Occipital lobe (tissue), 2 donors: ENCODE data around the gene PLG. TPM values are rescaled to one million over a fixed set of nuclear protein-coding genes. Genes with fewer than 3 reads are reported as not detected.
"Not testable (repeated sequence)": the region's sequence is repeated elsewhere in the genome, so short reads cannot be mapped to it uniquely, and the experiment has no call there.

ENCODE experiments used
- DNase-seq: peaks from one replicate; lab custom pipeline; 2025; lab: John Stamatoyannopoulos, UW
- total RNA-seq: library from RNA; depleted of rRNA; stranded (reverse); fragments of >200 nt; gene quantifications from one replicate; pipeline ENCODE4 v1.2.3, GENCODE V29; 2014

The PLG gene
- total RNA-seq, 1 donor from 2014 or later: 0.62 TPM

DNA sequence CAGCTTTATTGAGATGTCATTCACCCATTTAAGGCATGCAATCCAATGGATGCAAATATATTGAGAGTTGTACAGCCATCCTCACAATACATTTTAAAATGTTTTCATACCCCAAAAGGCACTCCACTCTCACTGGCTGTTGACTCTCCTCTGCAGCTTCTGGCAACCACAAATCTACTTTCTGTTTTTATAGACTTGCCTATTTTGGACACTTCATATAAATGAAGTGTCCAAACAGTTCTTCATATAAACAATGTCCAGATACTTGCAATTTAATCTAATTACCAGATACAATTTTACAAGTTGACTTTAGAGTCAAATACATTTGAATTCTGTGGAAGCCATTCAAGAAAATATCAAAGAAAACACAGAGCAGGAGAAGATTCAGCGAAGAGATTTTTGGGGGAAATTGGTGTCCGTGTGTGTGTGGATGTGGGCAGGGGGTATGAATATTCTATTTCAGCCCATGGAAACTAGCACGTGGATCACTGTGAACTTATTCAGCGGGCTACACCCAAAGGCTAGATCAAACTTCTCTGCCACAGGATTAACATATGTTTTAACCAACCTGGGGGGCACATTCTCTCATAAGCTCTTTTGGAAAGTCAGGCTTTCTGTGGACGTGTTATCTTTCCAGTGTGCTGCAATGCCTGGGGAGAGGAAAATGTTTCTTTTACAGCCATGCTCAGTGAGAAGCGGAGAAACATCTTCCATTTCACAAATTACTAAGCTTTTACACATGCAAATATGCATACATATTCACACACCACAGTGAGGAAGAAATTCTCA is 73.9 kb downstream of the PLG start:
- no peak for DNase-seq

DNA sequence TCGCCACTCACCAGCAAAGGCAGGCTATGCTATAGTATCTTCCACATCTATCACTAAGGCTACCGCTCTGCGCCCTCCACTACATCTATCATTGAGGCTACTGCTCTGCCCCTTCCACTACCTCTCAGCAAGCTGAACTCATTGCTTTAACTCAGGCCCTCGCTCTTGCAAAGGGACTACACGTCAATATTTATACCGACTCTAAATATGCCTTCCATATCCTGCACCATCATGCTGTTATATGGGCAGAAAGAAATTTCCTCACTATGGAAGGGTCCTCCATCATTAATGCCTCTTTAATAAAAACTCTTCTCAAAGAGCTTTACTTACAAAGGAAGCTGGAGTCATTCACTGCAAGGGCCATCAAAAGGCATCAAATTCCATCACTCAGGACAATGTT is 77.1 kb downstream of the PLG start:
- DNase-seq: not testable (repeated sequence)

- DNase-seq: not testable (repeated sequence)
Measured at GRCh38 chr6:160780656-160781055, 78.6 kb downstream of the PLG start.

DNA sequence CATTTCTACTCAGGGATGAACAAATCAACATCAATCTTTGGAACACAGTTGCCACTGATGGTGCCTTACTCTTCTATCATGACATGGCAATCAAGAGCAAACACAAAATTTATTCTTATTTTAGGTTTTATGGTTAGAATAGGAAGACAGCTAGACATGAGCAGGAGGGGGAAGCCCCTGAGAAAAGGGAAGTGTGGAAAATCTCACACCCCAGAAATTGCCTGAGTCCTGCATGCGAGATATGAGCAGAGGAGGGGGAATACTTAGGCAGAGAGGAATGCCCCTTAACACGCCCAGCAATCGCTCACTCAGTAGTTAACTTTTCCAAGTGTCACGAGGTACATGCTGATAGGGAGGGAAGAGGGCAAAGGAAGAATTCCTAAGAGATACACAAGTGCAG is 79.3 kb downstream of the PLG start:
- no peak for DNase-seq

- DNase-seq: no peak
Measured at GRCh38 chr6:160782228-160782627, 80.2 kb downstream of the PLG start.

DNA sequence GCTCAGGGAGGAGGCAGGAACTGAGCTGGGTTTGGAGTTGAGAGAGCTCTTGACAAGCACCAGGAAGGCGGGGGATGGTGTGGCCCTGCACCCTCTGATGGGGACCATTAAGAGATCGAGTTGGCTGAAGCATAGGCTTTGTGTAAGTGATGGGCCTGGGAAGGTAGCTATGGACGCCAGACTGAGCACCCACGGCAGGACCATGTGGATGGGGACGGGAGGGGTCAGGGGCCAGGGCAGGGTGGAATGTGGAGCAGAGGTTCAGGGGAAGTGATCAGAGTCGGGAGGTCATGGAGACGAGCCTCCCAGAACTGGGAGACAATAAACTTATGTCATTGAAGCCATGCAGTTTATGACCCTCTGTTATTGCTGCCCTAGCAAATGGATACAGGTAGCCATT is 81.7 kb downstream of the PLG start:
- no peak for DNase-seq

GRCh38 chr6:160788126-160788525 is 86.1 kb downstream of the PLG start:
- DNase-seq: not testable (repeated sequence)

DNA sequence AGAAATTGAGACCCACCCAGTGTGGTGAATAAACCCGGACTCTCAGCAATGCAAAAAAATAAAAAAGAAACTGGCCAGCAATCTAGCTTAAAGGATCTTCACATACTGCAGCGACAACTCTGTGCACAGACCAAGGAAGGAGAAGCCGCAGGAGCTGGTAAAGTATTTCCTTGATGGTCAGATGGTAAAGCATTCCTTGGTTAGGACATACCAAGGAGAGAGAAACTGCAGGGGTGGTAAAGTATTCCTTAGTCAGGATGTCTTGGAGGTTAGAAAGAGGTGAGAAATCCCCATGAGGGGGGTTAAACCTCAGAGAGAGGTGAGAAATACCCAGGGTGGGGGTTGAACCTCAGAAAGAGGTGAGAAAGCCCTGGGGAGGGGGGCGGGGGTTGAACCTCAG is 86.8 kb downstream of the PLG start:
- DNase-seq: no peak

- no peak for DNase-seq
Measured at GRCh38 chr6:160789263-160790027, 87.4 kb downstream of the PLG start.

- no peak for DNase-seq
Measured at GRCh38 chr6:160790028-160790792, 88.2 kb downstream of the PLG start.

GRCh38 chr6:160791459-160791858 is 89.4 kb downstream of the PLG start:
- no peak for DNase-seq

GRCh38 chr6:160791981-160792418 is 90.0 kb downstream of the PLG start:
- no peak for DNase-seq

- DNase-seq: no peak
Measured at GRCh38 chr6:160792708-160793107, 90.7 kb downstream of the PLG start.

DNA sequence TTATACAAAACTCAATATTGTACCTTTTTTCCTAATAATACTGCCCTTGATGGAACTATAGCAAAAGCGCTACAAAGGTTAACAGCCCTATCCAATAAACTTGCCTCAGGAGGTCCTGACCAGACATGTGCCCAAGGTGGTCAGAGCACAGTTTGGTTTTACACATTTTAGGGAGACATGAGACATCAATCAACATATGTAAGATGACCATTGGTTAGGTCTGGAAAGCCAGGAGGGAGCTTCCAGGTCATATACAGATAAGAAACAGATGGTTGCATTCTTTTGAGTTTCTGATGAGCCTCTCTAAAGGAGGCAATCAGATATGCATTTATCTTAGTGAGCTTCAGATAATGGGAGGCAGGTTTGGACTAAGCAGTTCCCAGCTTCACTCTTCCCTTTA is 91.6 kb downstream of the PLG start:
- no peak for DNase-seq

DNA sequence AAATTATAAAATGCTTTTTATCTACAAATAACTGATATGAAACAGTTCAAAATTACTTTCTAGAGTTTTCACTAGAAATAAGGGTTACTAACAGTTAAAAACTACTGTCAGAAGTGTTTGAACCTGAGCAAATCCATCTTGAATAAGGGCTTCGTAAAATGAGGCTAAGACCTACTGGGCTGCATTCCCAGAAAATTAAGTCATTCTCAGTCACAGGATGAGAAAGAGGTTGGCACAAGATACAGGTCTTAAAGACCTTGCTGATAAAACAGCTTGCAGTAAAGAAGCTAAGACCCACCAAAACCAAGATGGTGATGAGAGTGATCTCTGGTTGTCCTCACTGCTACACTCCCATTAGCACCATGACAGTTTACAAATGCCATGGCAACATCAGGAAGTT is 93.7 kb downstream of the PLG start:
- no peak for DNase-seq

DNA sequence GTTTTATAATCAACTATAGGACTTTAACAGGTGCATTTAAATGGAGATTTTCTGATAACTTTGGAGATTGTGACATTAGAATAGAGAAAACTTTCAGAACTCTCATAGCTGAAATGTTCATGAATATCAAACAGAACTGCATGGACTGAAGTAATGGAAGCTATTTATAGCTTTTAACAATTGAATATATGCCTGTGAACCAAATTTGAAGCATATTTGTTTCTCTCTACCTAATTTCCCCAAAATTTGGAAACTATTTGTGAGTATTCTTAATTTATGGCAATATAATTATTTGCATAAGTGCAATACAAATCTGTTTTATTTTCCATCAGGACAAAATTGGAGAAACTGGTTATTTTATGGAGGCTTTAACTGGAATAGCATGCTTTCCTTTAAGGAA is 96.6 kb downstream of the PLG start:
- DNase-seq: no peak

GRCh38 chr6:160799801-160800506 is 97.9 kb downstream of the PLG start:
- no peak for DNase-seq

DNA sequence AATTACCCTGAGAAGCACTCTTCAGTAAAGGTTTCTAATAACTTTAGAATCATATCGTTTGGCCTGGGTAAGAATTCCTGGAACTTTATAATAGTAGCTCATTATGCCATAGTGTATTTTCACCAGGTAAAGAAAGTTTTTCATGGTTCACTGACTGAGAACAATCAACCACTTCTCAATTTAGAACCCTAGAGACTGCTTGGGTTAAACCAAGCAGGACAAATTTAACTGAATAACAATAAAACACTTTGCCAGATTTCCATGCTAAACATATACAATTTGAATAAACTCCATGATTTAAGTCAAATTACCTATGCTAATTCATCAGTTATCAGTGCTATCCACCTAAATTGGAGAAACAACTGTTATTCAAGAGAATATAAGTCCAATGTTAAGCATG is 99.4 kb downstream of the PLG start:
- DNase-seq: no peak

GRCh38 chr6:160802049-160802448 is 100.0 kb downstream of the PLG start:
- DNase-seq: not testable (repeated sequence)
